SKM-1 (cell line): ENCODE data around the gene ACKR4.
"Not testable (repeated sequence)": the region's sequence is repeated elsewhere in the genome, so short reads cannot be mapped to it uniquely, and the experiment has no call there.

Experiments
- DNase-seq: peaks from one replicate; lab custom pipeline; 2025; ENCODE audit not compliant: unreplicated experiment; lab: John Stamatoyannopoulos, UW

ACKR4 gene

DNA sequence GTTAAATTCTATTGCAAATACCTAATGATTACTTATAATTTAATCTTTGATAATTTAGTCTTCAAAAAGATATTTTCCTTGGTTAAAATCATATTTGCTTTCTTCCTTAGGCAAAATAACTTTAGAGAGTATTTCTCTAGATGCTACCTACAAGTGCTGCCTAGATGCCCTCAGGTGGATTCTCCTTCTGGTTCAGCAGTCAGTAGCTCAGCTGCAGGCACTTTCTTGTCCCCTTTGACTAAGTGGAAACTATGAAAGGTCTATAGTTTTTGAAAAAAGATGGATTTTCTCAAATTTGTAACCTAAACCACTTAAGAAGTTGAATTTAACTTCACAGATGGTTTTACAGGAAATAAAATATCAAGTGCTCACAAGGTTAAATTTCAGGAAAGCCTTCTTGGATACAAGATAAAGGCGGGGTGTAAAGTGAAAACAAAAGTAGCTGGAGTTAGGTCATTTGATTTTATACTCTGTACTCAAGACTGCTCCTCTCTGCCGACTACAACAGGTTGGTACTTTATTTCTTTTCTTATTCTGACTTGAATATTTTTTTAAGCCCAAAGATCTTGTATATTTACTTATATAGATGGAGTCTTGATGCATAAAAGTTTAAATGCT is at the start of gene ACKR4:
Gene ACKR4, plus strand, starts transcription at position 455 of the 618 bp plus-strand sequence. CDS start 3,128 bp downstream, outside the sequence.
- no peak for DNase-seq

DNA sequence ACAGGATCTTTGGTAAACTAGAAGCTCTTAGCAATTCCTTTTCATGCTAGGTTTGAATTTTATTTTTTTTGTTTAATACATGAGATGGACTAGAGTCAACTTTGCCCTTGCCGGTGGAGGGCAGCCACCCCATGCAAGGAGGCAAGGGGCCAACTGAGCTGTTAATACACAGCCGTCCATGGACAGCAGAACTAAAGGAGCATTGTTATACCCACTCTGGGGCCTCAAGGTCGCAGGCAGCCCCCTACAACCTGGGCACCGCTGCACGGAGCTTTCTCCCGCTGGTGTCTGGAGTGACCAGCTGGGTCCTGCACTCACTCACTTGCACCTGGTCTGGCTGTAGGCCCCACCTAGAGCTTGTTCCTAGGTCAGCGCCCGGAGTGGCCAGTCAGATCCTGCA is 47.9 kb upstream of the ACKR4 start:
- no peak for DNase-seq

DNA sequence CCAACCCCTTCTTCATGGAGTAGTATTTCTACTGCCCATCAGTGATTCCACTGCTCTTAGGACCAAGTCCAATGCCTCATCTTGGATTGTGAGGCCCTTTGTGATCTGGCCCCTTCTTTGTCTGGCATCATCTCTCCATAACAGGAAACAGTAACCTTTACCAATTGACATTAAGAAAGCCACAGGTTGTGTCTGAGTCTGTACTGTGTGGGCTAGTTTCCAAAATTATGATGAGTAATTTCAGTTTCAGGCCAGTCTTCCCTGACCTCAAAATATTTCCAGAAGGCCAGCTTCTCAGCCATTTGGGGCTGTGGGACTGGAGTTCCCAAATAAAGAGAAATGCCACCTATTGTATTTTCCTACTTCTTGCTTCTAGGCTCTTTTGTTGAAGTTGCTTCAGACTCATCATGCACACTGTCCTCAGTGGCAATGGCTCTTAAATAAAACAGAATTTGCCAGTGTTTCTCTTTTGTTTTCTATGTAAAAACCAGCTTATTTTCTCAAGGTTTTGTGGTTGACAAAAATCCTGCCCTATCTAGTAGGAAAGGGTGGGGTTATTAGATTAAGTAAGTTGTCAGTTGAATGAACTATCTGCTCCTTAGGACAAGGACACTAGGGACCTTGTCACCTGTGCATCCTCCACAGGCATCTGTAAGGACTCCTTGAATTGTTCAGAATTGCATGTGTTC is 47.0 kb upstream of the ACKR4 start:
- no peak for DNase-seq

DNA sequence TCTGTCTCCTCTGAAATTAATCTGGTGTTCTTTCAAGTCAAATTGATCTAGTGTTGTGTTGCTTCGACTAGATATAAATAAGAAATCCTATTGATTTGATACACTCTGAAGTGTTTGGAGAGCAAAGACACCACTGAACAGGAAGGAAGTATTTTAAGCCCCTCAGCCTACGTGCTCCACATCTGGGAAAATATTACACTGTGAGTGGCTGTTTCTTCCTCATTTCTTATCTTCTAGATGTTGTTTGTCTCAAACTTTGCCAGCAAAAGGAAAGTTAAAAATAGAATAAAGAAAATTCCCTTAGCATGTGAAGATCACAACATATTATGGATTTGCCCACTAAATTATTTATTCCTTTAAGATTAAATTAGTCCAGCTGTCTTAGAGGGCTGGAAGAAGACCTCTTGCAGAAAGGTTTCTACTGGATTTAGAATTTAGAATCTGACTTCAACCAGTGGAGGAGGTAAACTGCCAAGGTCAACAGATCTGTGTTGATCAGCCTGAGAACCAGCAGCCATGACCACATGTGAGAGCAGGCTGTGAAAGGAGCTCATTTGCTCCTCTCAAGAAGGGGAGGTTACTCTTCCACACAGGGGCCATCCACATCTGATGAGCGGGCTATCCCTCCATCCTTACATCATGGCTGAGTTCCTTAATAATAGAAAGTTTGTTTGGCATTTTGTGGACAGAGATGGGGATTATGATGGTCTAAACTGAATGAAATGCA is 46.3 kb upstream of the ACKR4 start:
- no peak for DNase-seq

DNA sequence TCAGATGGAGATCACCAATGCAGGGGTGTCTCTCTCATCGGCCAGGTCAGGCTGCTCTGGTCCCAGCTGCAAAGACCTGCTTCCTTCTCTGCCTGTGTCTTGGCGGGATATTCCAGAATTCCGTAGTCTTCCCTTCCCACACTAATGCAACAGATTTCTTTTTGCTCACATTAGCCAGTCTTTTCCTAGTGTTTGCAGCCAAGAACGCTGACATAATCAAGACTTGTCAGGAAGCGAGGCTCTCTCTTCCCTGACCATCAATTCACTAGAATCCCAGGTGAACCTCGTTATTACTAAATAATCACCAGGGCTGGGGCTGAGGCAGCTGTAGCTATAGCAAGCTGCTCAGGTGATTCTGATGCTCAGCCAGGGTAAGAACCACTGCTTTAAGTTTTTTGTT is 43.2 kb upstream of the ACKR4 start:
- DNase-seq: no peak

DNA sequence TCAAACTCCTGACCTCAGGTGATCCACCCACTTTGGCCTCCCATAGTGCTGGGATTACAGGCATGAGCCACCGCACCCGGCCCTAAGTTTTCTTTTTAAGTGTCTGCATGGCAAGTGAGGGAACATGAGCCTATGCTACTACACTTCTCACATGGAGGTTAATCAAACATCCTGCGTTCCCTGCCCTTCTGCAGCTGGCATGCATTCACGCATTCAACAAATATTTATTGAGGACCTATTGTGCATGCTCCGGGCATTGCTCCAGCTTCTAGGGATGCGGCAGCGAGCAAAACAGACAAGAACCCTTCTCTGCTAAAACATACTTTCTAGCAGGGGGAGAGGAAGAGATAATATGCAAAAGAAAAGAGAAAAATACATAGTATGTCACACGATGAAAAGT is 42.6 kb upstream of the ACKR4 start:
- DNase-seq: no peak

DNA sequence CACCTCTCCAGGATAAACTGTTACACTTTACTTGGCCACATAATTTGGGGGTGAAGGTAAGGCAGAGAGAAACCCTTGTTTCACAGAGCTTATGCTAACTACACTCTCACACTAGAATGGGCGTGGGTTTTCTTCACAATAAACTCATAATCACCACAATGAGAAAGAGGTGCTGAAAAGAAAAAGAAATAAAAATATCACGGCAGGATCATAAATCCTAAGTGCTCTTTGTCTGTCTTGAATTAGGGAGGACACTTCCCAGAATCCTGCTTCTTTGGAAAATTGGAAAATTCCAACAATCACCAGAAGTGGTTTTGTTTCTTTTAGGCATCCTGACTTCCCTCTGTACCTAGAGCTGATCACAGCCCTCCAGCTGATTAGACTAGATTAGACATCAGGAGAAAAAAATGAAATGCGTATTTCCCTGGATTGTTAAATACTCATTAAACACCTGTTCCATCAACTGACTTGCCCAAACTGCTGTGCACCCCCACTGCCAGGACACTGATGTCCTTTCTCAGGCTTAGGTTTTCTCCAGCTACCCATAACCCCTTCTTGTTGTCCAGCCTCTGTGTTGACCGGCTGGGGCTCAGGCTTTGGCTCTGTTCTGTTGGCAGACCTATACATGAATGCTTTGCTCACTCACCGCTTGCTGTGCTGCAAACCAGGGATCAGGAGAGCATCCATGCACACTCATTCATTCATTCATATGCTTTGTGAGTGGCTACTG is 41.6 kb upstream of the ACKR4 start:
- no peak for DNase-seq

DNA sequence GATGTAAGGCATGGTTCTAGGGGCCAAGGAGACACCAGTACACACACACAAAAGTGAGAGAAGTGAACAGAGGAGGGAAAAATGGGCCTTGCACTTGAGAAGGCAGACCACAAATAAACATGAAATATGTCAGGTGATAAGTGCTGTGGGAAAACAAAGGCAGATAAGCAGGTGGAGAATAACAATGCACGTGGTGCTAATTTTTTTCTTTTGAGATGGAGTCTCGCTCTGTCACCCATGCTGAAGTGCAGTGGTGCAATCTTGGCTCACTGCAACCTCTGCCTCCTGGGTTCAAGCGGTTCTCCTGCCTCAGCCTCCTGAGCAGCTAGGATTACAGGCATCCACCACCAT is 41.1 kb upstream of the ACKR4 start:
- DNase-seq: not testable (repeated sequence)

DNA sequence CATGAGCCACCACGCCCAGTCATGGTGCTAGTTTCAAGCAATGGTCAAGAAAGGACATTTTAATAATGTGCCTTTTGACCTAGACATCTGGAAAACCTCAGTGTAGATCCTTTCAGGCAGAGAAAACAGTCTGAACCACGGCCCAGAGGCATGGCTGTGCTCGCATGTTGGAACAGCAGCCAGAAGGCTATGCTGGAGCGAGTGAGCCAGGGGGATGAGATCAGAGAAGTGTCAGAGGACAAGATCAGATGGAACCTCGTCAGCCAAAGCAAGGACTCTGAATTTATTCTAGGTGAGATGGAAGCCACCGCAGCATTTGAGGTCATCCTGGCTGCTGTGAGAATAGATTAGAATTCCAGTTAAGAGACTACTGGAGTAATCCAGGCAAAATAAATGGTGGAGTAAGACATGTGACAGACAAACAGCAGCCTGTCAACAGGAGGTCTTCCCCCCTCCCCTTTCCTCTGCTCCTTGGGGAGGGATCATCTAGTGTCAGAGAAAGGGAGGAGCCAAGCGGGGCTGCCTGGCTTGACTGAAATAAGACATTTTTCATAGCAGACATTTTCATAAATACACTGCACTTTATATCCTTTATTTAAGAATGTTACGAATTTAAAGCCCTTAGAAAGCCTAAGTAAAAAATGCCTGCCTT is 40.4 kb upstream of the ACKR4 start:
- no peak for DNase-seq

DNA sequence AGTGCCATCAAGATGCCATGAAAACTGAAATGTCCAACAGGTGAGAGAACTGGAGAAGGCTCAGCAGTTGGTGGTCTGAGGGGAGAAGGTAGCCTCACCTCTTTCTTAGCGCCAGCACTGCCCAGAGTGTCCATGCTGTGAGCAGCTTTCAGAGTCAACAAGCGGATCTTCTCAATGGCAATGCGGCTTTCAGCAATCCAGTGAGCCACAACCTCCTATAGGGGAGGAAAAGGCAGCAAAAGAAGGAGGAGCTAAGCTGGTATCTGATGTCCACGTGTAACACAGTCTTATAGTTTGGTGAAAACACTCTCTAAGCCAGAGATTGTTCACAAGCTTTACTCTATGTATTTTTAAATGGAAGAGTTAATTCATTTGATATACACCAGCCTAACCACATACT is 36.1 kb upstream of the ACKR4 start:
- DNase-seq: no peak

DNA sequence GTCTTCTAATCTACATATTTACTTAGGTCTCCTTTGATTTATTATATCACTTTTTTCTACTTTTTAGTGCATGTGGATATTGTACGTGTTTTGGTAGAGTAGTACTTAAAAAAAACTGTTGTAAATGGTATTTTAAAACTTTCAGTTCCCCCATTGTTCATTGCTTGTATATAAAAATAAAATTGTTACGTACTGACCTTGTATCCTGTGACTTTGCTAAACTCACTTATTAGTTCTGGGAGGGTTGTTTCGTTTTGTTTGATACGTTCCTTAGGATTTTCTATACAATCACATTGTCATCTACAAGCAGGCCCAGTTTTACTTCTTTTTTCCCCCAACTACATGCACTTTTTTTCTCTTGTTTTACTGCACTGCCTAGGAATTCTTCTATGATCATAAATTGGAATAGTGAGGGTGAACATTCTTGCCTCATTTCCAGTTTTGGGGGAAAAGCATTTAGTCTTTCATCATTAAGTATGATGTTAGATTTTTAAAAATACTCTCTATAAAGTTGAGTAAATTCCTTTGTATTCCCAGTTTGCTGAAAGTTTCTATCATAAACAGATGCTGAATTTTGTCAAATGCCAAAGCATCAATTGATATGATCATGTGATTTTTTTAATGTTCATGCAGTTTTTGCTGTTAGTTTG is 33.5 kb upstream of the ACKR4 start:
- no peak for DNase-seq

DNA sequence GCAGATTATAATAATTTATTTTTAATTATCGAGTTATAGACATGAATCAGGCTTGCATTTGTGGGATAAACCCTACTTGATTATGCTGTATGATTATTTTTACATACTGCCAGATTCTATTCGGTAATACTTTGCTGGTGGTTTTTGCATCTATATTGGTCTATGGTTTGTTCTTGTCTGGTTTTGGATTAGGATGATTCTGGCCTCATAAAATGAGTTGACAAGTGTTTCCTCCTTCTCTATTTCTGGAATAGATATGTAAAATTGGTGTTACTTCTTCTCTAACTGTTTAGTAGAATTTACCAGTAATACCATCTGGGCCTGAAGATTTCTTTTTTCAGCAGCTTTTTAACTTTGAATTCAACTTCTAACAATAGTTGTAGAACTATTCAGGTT is 33.0 kb upstream of the ACKR4 start:
- DNase-seq: no peak

DNA sequence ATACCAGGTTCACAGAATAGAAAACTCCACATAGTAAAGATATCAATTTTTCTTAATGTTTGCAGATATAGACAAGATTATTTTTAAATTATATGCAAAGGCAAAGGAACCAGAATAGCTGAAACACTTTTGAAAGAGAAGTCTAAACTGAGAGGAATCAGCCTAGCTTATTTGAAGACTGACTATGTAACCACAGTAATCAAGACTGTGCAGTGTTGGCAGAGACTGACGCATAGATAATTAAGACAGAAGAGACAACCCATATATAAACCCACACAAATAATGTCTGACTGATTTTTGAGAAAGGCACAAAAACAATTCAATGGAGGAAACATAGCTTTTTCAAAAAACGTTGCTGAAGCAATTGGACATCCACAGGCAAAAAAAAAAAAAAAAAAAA is 28.6 kb upstream of the ACKR4 start:
- no peak for DNase-seq

DNA sequence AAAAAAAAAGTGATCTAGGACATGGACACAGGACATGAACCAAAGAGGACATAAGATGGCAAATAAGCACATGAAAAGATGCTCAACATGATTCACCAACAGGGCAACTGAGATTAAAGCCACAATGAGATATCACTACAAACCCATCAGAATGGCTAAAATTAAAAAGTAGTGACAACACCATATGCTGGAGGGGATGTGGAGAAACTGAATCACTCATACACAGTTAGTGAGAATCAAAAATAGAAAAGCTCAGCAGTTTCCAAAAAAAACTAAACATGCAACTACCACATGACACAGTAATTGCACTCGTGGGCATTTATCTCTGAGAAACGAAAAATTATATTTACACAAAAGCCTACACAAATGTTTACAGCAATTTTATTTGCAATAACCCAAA is 27.9 kb upstream of the ACKR4 start:
- no peak for DNase-seq

DNA sequence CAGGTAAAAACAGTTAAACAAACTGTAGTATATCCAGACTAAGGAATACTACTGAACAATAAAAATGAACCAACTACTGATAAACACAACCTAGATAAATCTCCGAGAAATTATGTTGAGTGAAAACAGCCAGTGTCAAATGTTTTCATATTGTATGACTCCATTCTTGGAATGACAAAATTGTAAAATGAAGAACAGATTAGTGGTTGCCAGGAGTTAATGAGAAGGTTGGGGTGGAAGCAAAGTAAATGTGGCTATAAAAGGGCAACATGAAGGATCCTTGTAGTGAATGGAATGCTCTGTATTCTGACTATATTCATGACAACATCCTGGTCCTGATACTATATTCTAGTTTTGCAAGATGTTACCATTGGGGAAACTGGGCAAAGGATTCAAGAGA is 27.5 kb upstream of the ACKR4 start:
- DNase-seq: no peak

DNA sequence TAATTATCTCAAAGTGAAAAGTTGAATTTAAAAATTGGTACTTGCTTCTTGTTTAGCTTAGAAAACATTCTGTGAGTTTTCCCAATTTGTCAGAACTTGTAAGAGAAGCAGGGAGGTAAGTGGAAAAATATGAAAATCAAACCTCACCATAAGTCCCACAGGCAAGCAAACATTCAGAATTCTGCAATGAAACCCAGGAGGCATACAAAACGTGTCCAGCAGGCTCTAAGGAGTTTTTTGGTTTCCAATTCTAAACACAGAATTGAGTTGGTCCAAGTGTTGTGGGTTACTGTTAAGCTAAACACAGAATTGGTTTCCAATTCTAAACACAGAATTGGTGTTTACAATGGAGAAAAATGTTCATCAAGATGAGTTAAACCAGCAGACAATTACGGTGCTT is 27.1 kb upstream of the ACKR4 start:
- no peak for DNase-seq

DNA sequence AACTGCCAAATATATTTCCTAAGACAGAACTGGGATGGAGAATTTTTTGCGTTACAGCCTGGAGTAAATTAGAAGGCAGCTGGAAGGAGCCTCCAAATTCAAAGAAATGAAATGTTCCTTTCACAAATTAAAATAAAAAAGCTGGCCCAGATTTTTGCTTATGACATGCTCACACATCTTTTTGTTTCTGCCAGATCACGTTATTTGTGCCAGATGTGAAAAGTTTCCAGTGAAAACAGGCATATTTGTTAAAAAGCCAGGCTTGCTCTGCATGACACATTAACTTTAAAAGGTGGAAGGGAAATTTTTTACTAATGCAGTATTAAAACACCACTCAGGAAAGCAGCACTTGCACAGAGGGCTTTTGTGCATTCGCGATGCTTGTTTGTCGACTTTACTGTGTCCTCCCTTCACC is 23.3 kb upstream of the ACKR4 start:
- no peak for DNase-seq

DNA sequence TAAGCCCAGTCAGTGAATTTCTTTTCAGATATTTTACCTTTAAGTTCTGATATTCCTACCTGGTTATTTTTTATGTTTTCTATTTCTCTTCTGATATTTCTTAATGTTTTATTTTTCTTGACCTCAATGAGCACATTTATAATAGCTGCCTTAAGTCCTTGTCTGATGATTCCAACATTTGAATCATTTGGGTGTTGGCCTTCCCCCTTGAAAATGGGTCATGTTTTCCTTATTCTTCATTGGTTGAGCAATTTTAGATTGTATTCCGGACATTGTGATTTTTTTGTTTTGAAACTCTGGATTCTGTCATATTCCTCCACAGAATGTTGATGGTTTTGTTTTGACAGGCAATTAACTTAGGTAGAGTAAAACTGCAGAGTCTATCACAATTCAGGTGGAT is 9.7 kb upstream of the ACKR4 start:
- DNase-seq: no peak

DNA sequence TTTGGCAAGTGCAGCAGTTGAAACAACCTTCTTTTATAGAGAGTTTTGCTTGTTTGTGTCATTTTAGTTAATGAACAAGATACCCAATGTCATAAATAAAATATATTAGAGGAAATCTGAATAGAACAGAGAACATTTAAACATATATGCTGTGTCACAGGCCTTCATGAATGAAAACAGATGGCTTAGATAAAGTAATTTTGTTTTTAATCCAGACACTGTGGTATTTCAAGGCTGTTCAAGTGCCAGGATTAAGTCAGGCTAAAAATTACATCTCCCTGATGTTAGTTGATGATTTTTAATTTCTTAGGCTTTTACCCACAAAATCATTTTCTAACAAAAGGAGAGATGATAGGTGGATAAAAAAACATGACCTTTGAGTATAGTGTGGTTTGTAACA is 4.9 kb upstream of the ACKR4 start:
- no peak for DNase-seq

DNA sequence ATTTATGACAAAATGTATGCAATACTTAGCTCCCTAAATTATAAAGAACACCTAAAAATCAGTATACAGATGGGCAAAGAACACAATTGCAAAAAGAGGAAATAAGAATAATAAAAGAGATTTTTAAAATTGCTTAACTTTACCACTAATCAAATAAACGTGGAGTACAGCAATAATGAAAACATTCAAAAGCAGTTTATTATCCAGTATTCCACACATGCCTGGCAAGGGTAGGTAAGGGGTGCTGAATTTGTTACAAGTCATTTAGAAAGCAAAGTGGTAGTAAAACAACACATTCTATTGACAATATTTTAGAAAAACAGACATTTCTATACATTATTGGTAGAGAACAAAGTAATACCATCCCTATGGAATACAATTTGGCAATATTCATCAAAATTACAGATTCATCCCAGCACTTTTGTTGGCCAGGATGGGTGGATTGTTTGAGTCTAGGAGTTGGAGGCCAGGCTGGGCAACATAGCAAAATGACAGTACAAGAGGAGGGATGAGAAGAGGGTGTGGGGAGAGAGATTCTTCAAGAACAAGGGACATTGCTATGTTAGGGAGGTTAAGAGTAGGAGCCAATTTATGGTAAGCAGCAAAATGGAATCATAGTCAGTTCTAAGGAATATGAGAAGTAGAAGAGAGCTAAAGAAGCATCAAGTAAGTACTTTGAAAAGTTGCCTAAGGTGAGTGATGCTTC is 3.7 kb upstream of the ACKR4 start:
- no peak for DNase-seq
